Fibroblast of mammary gland (primary cell): ENCODE measurements around the gene PTP4A2.

Experiments used
- DNase-seq: peaks from one replicate; pipeline ENCODE4 v3.0.0-alpha.2; 2010; ENCODE audit warnings: low read depth
- H3K4me3 ChIP-seq: 2 replicates; pipeline ENCODE4 v1.5.1; 2011; ENCODE audit warnings: low read depth, mild to moderate bottlenecking, low read length, moderate library complexity; ENCODE audit not compliant: control insufficient read depth
- CTCF ChIP-seq: conservative IDR thresholded peaks from 2 replicates; pipeline ENCODE4 v1.5.1; 2011; ENCODE audit warnings: low read depth, low read length, inconsistent platforms; ENCODE audit not compliant: control insufficient read depth, insufficient read depth

Gene PTP4A2

GRCh38 chr1:31857863-31858262 is 80.3 kb downstream of the PTP4A2 start:
- DNase-seq = no peak
- no peak for TF ChIP-seq CTCF
- no peak overlapping the region for H3K4me3 ChIP-seq
